ENCODE measurements around the gene SEMA5A.

DNA sequence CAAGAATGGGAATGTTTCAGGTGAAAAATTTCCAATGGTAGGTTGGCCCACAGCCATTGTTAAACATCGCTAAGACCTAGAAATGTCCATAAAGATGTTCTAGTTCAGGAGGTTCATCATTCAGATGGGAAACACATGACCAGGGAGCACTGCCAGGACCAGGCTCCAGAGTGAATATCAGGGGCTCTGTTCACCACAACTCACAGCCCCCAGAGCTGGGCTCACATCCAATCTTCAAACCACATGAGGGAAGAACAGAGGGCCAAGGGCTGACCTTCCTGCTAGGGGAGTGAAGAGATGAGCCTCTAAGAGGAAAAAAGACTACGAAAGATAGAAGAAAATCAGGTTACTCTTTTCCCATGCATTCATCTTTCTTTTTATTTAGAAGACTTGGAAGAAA, 205.8 kb downstream of the SEMA5A start:
- TF ChIP-seq POLR2AphosphoS5 (IDR thresholded peaks at IDR 0.05; ENCODE audit: low read depth, low read length) (no peak), KDM1A (IDR thresholded peaks at IDR 0.05; ENCODE audit: borderline replicate concordance, low read length) (no peak), SIX5 (IDR thresholded peaks at IDR 0.05; ENCODE audit: low read depth, low read length) (no peak), JUN (IDR thresholded peaks at IDR 0.05; ENCODE audit: low read depth, low read length) (no peak), TBP (IDR thresholded peaks at IDR 0.05; ENCODE audit: low read depth, low read length) (no peak), ZNF274 (IDR thresholded peaks at IDR 0.05; ENCODE audit: borderline replicate concordance, extremely low read depth, low read length) (no peak), RAD21 (IDR thresholded peaks at IDR 0.05 in 1 of 2, conservative IDR thresholded peaks at IDR 0.05 in 1 of 2; ENCODE audit: low read depth in 2 of 2, low read length in 2 of 2) (no peak)
- TF ChIP-seq, protein P1, sequence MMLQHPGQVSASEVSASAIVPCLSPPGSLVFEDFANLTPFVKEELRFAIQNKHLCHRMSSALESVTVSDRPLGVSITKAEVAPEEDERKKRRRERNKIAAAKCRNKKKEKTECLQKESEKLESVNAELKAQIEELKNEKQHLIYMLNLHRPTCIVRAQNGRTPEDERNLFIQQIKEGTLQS (IDR thresholded peaks at IDR 0.05; ENCODE audit: insufficient read depth, low read depth, low read length) = no peak
- TF ChIP-seq, protein P2, sequence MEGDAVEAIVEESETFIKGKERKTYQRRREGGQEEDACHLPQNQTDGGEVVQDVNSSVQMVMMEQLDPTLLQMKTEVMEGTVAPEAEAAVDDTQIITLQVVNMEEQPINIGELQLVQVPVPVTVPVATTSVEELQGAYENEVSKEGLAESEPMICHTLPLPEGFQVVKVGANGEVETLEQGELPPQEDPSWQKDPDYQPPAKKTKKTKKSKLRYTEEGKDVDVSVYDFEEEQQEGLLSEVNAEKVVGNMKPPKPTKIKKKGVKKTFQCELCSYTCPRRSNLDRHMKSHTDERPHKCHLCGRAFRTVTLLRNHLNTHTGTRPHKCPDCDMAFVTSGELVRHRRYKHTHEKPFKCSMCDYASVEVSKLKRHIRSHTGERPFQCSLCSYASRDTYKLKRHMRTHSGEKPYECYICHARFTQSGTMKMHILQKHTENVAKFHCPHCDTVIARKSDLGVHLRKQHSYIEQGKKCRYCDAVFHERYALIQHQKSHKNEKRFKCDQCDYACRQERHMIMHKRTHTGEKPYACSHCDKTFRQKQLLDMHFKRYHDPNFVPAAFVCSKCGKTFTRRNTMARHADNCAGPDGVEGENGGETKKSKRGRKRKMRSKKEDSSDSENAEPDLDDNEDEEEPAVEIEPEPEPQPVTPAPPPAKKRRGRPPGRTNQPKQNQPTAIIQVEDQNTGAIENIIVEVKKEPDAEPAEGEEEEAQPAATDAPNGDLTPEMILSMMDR (IDR thresholded peaks at IDR 0.05; ENCODE audit: control extremely low read depth in 1 of 3, insufficient read depth in 1 of 3, low read depth in 1 of 3, low read length in 3 of 3) = no peak

Data from H1 (cell line).